H1 (cell line): Measurements from ENCODE around the gene ZBED4. TPM values are rescaled to one million over a fixed set of nuclear protein-coding genes. Genes with fewer than 3 reads are reported as not detected.

ENCODE experiments used
- CTCF ChIA-PET: fragments of 300-600 bp; sonication (Branson Sonifier 250); formaldehyde crosslinking; loops from one replicate; lab custom pipeline; 2021; ENCODE audit not compliant: partially characterized antibody; lab: Charles Lee
- POLR2A ChIA-PET: fragments of 300-600 bp; sonication (Branson Sonifier 250); formaldehyde crosslinking; loops from one replicate; lab custom pipeline; 2021; ENCODE audit warnings: inconsistent platforms; ENCODE audit not compliant: partially characterized antibody; lab: Charles Lee
- DNase-seq, 2 experiments: peaks; one replicate each; pipeline versions ENCODE4 v3.0.0 to v3.0.0-alpha.2; 2010 to 2022; ENCODE audit warnings: low spot score in 2 of 2, low read depth in 1 of 2, mixed read lengths in 1 of 2
- FAIRE-seq: peaks from 2 replicates; lab custom pipeline; 2011; peaks lifted over from hg19 to GRCh38; lab: Jason Lieb, UNC
- H2AFZ ChIP-seq: 2 replicates; pipeline ENCODE4 v1.8.1; 2012; ENCODE audit warnings: low read length, inconsistent platforms
- H2AK5ac ChIP-seq: 2 replicates; pipeline ENCODE4 v1.6.1; 2013; ENCODE audit warnings: low read depth, low read length
- H2BK120ac ChIP-seq: replicated peaks from 2 replicates; pipeline ENCODE3; 2013; ENCODE audit warnings: low read depth, low read length, inconsistent platforms
- H2BK12ac ChIP-seq: 2 replicates; pipeline ENCODE4 v1.6.1; 2013; ENCODE audit warnings: low read depth, low read length
- H2BK15ac ChIP-seq: 2 replicates; pipeline ENCODE4 v1.6.1; 2013; ENCODE audit warnings: low read length
- H2BK20ac ChIP-seq: 2 replicates; pipeline ENCODE4 v1.6.1; 2013; ENCODE audit warnings: low read length
- H2BK5ac ChIP-seq: 2 replicates; pipeline ENCODE4 v1.6.1; 2013; ENCODE audit warnings: low read depth, low read length
- H3K14ac ChIP-seq: 2 replicates; pipeline ENCODE4 v1.6.1; 2013; ENCODE audit warnings: inconsistent platforms; ENCODE audit not compliant: insufficient read length
- H3K18ac ChIP-seq: 2 replicates; pipeline ENCODE4 v1.6.1; 2013; ENCODE audit warnings: low read length; ENCODE audit errors: extremely low read depth
- H3K23ac ChIP-seq: 2 replicates; pipeline ENCODE4 v1.6.1; 2013; ENCODE audit warnings: inconsistent platforms; ENCODE audit not compliant: insufficient read length
- H3K23me2 ChIP-seq: 2 replicates; pipeline ENCODE4 v1.6.1; 2013; ENCODE audit warnings: low read depth, low read length
- H3K27ac ChIP-seq: 2 replicates; pipeline ENCODE4 v1.6.1; 2011; ENCODE audit warnings: low read depth, low read length, inconsistent platforms
- H3K27me3 ChIP-seq, 4 experiments: replicated peaks in 1 of 4; 1 replicate in 1 of 4; 2 replicates in 3 of 4; pipeline versions ENCODE4 v1.6.1 to v1.8.1; 2011 to 2013; ENCODE audit warnings: low read length in 3 of 4, mild to moderate bottlenecking in 3 of 4, inconsistent platforms in 2 of 4, mixed read lengths in 2 of 4, moderate library complexity in 1 of 4; ENCODE audit not compliant: control insufficient read depth in 3 of 4, insufficient read depth in 3 of 4; ENCODE audit errors: extremely low read depth in 1 of 4
- H3K36me3 ChIP-seq, 4 experiments: 2 replicates each; pipeline versions ENCODE4 v1.6.1 to v1.8.1; 2011 to 2013; ENCODE audit warnings: mild to moderate bottlenecking in 4 of 4, low read length in 3 of 4, moderate library complexity in 2 of 4, control low read depth in 1 of 4, inconsistent platforms in 1 of 4; ENCODE audit not compliant: insufficient read depth in 4 of 4, control insufficient read depth in 2 of 4
- H3K4ac ChIP-seq: replicated peaks from 2 replicates; pipeline ENCODE3; 2013; ENCODE audit warnings: low read length, low read depth, mixed read lengths, inconsistent platforms; ENCODE audit not compliant: insufficient read length
- H3K4me1 ChIP-seq, 4 experiments: replicated peaks in 1 of 4; 1 replicate in 1 of 4; 2 replicates in 3 of 4; pipeline versions ENCODE4 v1.6.1 to v1.8.1; 2011 to 2013; ENCODE audit warnings: low read length in 3 of 4, inconsistent platforms in 2 of 4, mixed read lengths in 1 of 4; ENCODE audit not compliant: insufficient read depth in 4 of 4, control insufficient read depth in 3 of 4
- H3K4me2 ChIP-seq, 2 experiments: 2 replicates each; pipeline versions ENCODE4 v1.6.1 to v1.8.1; 2011 to 2013; ENCODE audit warnings: low read depth in 2 of 2, low read length in 2 of 2, control low read depth in 1 of 2, inconsistent platforms in 1 of 2, mild to moderate bottlenecking in 1 of 2; ENCODE audit not compliant: insufficient read depth in 1 of 2
- H3K4me3 ChIP-seq, 4 experiments: fragments of 200-600, 300-600 bp in 1 of 4; sonication (generic), shearing (Covaris generic), sonication (Bioruptor Twin) in 1 of 4; 2 replicates each; pipeline versions ENCODE4 v1.5.1 to v1.8.1; 2011 to 2016; ENCODE audit warnings: low read length in 4 of 4, low read depth in 3 of 4, control low read depth in 2 of 4, inconsistent platforms in 2 of 4, mild to moderate bottlenecking in 2 of 4, mixed read lengths in 1 of 4, moderate library complexity in 1 of 4; ENCODE audit not compliant: insufficient read depth in 2 of 4; ENCODE audit errors: extremely low read depth in 1 of 4
- H3K56ac ChIP-seq: replicated peaks from 2 replicates; pipeline ENCODE3; 2013; ENCODE audit warnings: low read depth, mild to moderate bottlenecking, mixed read lengths, low read length, inconsistent platforms; ENCODE audit not compliant: insufficient read length
- H3K79me1 ChIP-seq: 2 replicates; pipeline ENCODE4 v1.6.1; 2013; ENCODE audit warnings: low read depth, low read length, control low read depth
- H3K79me2 ChIP-seq, 2 experiments: 2 replicates each; pipeline versions ENCODE4 v1.6.1 to v1.8.1; 2012 to 2013; ENCODE audit warnings: low read length in 2 of 2, mild to moderate bottlenecking in 2 of 2, inconsistent platforms in 1 of 2; ENCODE audit not compliant: insufficient read depth in 2 of 2, control insufficient read depth in 1 of 2
- H3K9ac ChIP-seq, 4 experiments: replicated peaks in 1 of 4; 1 replicate in 1 of 4; 2 replicates in 3 of 4; pipeline versions ENCODE4 v1.6.1 to v1.8.1; 2011 to 2013; ENCODE audit warnings: low read depth in 3 of 4, low read length in 3 of 4, control low read depth in 2 of 4, mild to moderate bottlenecking in 2 of 4, moderate library complexity in 2 of 4, inconsistent platforms in 1 of 4; ENCODE audit errors: extremely low read depth in 1 of 4
- H3K9me3 ChIP-seq, 2 experiments: 2 replicates each; pipeline versions ENCODE4 v1.6.1 to v1.8.1; 2012 to 2013; ENCODE audit warnings: mild to moderate bottlenecking in 2 of 2, moderate library complexity in 2 of 2, control low read depth in 1 of 2, inconsistent platforms in 1 of 2, low read depth in 1 of 2, low read length in 1 of 2, mixed read lengths in 1 of 2; ENCODE audit not compliant: insufficient read depth in 2 of 2
- H4K20me1 ChIP-seq, 2 experiments: replicated peaks in 1 of 2; 2 replicates each; pipeline versions ENCODE3 to v1.8.1; 2011 to 2013; ENCODE audit warnings: inconsistent platforms in 2 of 2, low read length in 2 of 2, mild to moderate bottlenecking in 1 of 2; ENCODE audit not compliant: insufficient read depth in 2 of 2, control insufficient read depth in 1 of 2
- H4K5ac ChIP-seq: 2 replicates; pipeline ENCODE4 v1.6.1; 2013; ENCODE audit warnings: low read length, low read depth, mixed read lengths, inconsistent platforms; ENCODE audit not compliant: insufficient read length
- H4K8ac ChIP-seq: 2 replicates; pipeline ENCODE4 v1.8.0; 2013; ENCODE audit warnings: mild to moderate bottlenecking, moderate library complexity, low read length, inconsistent platforms; ENCODE audit not compliant: insufficient read depth; ENCODE audit errors: extremely low read depth
- H4K91ac ChIP-seq: replicated peaks from 2 replicates; pipeline ENCODE3; 2013; ENCODE audit warnings: low read length, mixed read lengths, inconsistent platforms; ENCODE audit not compliant: insufficient read length
- POLR2A ChIP-seq, 2 experiments: IDR thresholded peaks; 1 replicate in 1 of 2; 2 replicates in 1 of 2; pipeline ENCODE4 v1.6.1; 2011; ENCODE audit warnings: low read depth in 2 of 2, low read length in 2 of 2, mild to moderate bottlenecking in 2 of 2; ENCODE audit errors: control extremely low read depth in 1 of 2
- WGBS, 2 experiments: shearing (Covaris generic) in 1 of 2; methylation state at CpG; one replicate each; pipeline versions ENCODE4 v1.1.6 to v1.1.7; 2013 to 2015; ENCODE audit warnings: low lambda C conversion rate in 2 of 2, mixed read lengths in 2 of 2, inconsistent platforms in 1 of 2, low coverage in 1 of 2, missing lambda C conversion rate in 1 of 2; ENCODE audit not compliant: insufficient replicate concordance in 2 of 2, insufficient coverage in 1 of 2, insufficient read length in 1 of 2; ENCODE audit errors: extremely low coverage in 1 of 2, missing lambda C conversion rate in 1 of 2; 5-methylcytosine and 5-hydroxymethylcytosine counted together
- polyA plus RNA-seq, 7 experiments: library from polyadenylated mRNA; depleted of rRNA in 3 of 7; stranded (reverse) in 5 of 7; unstranded in 2 of 7; fragments of >200 nt in 5 of 7; fragments of 200-250 nt in 2 of 7; gene quantifications; 1 replicate in 5 of 7; 2 replicates in 1 of 7; 4 replicates in 1 of 7; pipeline versions ENCODE4 v1.2.1 to v1.2.3, GENCODE V29; 2011 to 2013; ENCODE audit warnings: missing spikeins in 2 of 7, mixed read lengths in 2 of 7
- total RNA-seq: library from RNA; stranded (reverse); fragmentation: NEBNext Ultra II Directional; extraction: Animal tissue kit (Norgen Biotek cat#: 25700); gene quantifications from 2 replicates; pipeline ENCODE4 v1.2.1, GENCODE V29; 2021

The ZBED4 gene
- total and polyA plus RNA-seq, 2 of the 8 experiments (the other 6 are each of a cell fraction or from before 2014, with no cell fraction given): 11.0 to 28.3 TPM

- Histone ChIP-seq H2BK15ac (peak overlapping the region; percentile 46; the same call in 1 of the 2 replicates), H3K36me3 (peaks cover 0 to 3% (median 2%) of the 10 kb centered on the region in 4 experiments; a peak in 3 of 8 replicates), H2AK5ac (peak overlapping the region; percentile 86; the same call in 1 of the 2 replicates), H3K14ac (no peak overlapping the region), H3K23me2 (peaks cover 9% of the 10 kb centered on the region; the same call in 1 of the 2 replicates), H4K91ac (no peak overlapping the region), H2BK5ac (no peak overlapping the region), H3K27ac (no peak overlapping the region), H3K79me2 (peaks cover 0 to 8% of the 10 kb centered on the region in 2 experiments; a peak in 1 of 4 replicates), H3K9me3 (no peaks in the 10 kb centered on the region), H2BK120ac (no peak overlapping the region), H3K4me2 (peak overlapping the region; percentile 73 to 75), H3K79me1 (peaks cover 3% of the 10 kb centered on the region; the same call in 1 of the 2 replicates), H2BK20ac (no peak overlapping the region), H4K8ac (no peak overlapping the region), H2BK12ac (no peak overlapping the region), H3K4ac (no peak overlapping the region), H3K4me3 (peak overlapping the region in 3 of 4 experiments; percentile 70 to 93 (median 70); a peak in 4 of 8 replicates), H3K18ac (no peak overlapping the region), H4K20me1 (peaks cover 3 to 9% of the 10 kb centered on the region in 2 experiments), H3K27me3 (no peaks in the 10 kb centered on the region; a peak in 2 of 7 replicates), H4K5ac (no peak overlapping the region), H3K56ac (no peak overlapping the region), H3K9ac (no peak overlapping the region; a peak in 1 of 7 replicates), H2AFZ (no peak overlapping the region), H3K23ac (no peak overlapping the region), H3K4me1 (peaks cover 0 to 10% (median 1%) of the 10 kb centered on the region in 4 experiments; a peak in 5 of 7 replicates)
- ChIA-PET CTCF (interaction anchor here (0.6 to 1.9 kb wide), 5 partner anchors 11 to 150 kb away, joined by 3 to 4 read pairs (median 3); no protein-coding TSS in a partner anchor), POLR2A (interaction anchor here (0.6 kb wide), 1 partner anchor 9 kb away, joined by 3 read pairs; no protein-coding TSS in a partner anchor)
- no peak for TF ChIP-seq POLR2A (IDR thresholded peaks at IDR 0.05; ENCODE audit: control extremely low read depth in 1 of 2, low read depth in 2 of 2, low read length in 2 of 2)
- FAIRE-seq: no peak
- 88% methylated on average over 11 of the region's 11 CpGs; no CpG with 5 or more reads in 1 of the 2 experiments for WGBS, 2 experiments
- DNase-seq: no peak
These were observed 63.2 kb downstream of the ZBED4 start for GRCh38 chr22:49916831-49917230.
